ENCODE data around the gene SLC35C1. TPM values are rescaled to one million over a fixed set of nuclear protein-coding genes. Genes with fewer than 3 reads are reported as not detected.
A peak's percentile ranks its signal among the peaks of the same experiment; 100 is the strongest.

SLC35C1 gene
- total and polyA plus RNA-seq, 9 of the 15 experiments (the other 6 are each of a cell fraction or from before 2014, with no cell fraction given), result 0.65 to 13.1 (median 2.4) TPM

- peak; percentile 99 for TF ChIP-seq FOXP1 (CRISPR knock-in tag; IDR thresholded peaks at IDR 0.05)
- TF ChIP-seq HOXB6 (CRISPR knock-in tag; IDR thresholded peaks at IDR 0.05; ENCODE audit: borderline replicate concordance), result no peak
- TF ChIP-seq STAG1 (CRISPR knock-in tag; IDR thresholded peaks at IDR 0.05; ENCODE audit: borderline replicate concordance), result no peak
- TF ChIP-seq NR2C1 (IDR thresholded peaks at IDR 0.05), result peak; percentile 91
- peak; percentile 86 for TF ChIP-seq NR2C1 (tag; IDR thresholded peaks at IDR 0.05)
- TF ChIP-seq KAT2B (IDR thresholded peaks at IDR 0.05; ENCODE audit: low read depth, low read length), result no peak
- no peak for TF ChIP-seq TCFL5 (CRISPR knock-in tag; conservative IDR thresholded peaks at IDR 0.05)
- TF ChIP-seq TAF1 (IDR thresholded peaks at IDR 0.05; ENCODE audit: control insufficient read depth, extremely low read depth, insufficient read depth, low read length, severe bottlenecking), result peak; percentile 95
- no peak for TF ChIP-seq FIP1L1 (IDR thresholded peaks at IDR 0.05; ENCODE audit: low read depth, low read length, poor library complexity, severe bottlenecking)
- no peak for TF ChIP-seq NR0B1 (IDR thresholded peaks at IDR 0.05; ENCODE audit: partially characterized antibody)
- peak; percentile 94 for TF ChIP-seq TBP (optimal IDR thresholded peaks at IDR 0.05; ENCODE audit: low read depth, low read length)
- no peak for TF ChIP-seq E4F1 (CRISPR knock-in tag; IDR thresholded peaks at IDR 0.05; ENCODE audit: borderline replicate concordance)
- no peak for TF ChIP-seq HLTF (IDR thresholded peaks at IDR 0.05)
- no peak for TF ChIP-seq ZNF668 (CRISPR knock-in tag; IDR thresholded peaks at IDR 0.05)
- no peak for TF ChIP-seq BCL6 (CRISPR knock-in tag; IDR thresholded peaks at IDR 0.05)
- TF ChIP-seq BRD9 (IDR thresholded peaks at IDR 0.05; ENCODE audit: low read depth, partially characterized antibody), result no peak
- TF ChIP-seq ZMIZ1 (IDR thresholded peaks at IDR 0.05; ENCODE audit: low read depth in 2 of 2, low read length in 2 of 2), result peak in 1 of 2 experiments; percentile 50; a peak in 1 of 4 replicates
- TF ChIP-seq E2F1 (CRISPR knock-in tag; IDR thresholded peaks at IDR 0.05), result peak; percentile 87
- no peak for TF ChIP-seq PTRF (tag; IDR thresholded peaks at IDR 0.05)
These were observed 42.3 kb downstream of the SLC35C1 start, which contains the start of gene CRY2 (continued) for GRCh38 chr11:45846974-45847910.

Data from K562 (cell line).